ENCODE measurements around the gene C1QC.

The C1QC gene

DNA sequence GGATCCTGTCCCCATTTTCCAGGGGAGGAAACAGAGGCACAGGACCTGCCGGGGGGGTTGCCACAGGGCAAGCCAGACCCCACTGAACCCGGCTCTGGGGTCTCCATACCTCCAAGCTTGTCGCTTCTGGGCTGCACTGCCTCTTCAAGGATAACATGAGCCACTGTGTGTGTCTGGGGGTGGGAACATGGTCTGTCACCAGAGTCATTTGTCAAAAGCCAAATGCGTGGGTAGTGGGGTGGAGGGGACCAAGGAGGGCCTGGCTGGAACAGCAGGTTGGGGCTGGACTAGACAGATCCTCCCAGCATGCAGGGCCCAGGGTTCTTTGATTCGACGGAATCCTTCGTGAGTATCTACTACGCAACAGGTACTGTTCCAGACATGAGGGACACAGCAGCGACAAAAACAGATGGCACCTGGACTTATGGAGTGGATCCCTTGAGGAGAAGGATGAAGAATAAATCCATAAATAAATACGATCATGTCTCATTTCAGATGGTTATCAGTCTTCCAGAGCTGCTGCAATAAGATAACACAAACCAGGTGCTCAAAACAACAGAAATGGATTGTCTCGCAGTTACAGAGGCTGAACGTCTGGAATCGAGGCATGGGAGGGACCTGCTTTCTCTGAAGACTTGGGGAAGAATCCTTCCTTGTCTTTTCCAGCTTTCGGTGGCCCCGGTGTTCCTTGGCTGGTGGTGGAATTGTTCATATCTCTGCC lies 38.3 kb downstream of the C1QC start:
- DNase-seq (ENCODE audit: low spot score) = no peak

DNA sequence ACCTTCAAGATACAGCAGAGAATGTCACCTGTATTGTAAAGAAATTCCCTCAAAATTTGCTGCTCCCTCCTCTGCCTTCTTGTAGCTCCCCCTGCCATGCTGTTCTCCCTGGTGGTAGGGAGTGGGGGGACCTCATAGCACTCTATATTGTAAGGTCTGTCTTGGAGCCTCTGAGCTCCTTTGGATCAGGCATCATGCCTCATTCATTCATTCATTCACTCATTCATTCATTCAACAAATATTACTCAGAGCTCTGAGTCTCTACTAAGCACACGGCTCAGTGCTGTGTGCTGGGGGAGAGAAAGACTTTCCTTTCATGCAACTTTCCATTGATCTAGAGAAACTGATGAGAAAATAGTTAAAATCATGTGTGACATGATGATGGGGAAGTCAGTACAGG lies 40.1 kb downstream of the C1QC start:
- DNase-seq (ENCODE audit: low spot score) = no peak

GRCh38 chr1:22685591-22686059 lies 42.2 kb downstream of the C1QC start:
- peak; percentile 56 for DNase-seq (ENCODE audit: low spot score)

DNA sequence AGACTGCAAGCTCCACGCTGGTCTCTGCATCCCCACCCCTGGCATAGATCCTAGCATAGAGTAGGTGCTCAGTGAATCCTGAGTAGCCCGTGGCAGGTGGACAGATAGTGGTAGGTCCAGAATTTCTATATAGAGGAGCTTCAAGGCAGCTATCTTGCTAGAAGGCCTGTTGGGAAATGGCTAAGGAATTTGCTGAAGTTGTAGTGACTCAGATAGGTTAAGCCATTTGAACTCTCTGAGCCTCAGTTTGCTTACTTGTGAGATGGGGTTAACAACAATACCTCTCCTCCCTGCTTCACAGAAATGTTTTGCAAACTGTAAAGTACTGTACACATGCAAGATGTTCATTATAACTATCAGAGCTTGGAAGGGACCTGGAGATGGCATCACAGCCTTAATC lies 43.8 kb downstream of the C1QC start:
- DNase-seq (ENCODE audit: low spot score) = no peak

DNA sequence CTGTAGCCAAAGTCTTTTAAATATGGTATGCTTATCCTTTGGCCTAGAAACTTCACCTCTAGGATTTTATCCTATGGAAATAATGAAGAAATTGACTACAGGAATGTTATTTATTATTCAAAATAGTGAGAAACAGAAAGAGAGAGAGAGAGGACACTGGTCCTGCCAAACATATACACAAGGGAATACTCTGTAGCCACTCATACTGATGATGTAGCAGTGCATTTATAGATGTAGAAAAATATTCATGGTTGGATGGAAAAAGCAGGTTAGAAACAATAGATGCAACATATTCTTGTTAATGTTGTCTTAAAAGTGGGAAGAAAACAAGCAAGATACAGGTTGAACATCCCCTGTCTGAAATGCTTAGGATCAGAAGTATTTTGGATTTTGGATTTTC lies 45.0 kb downstream of the C1QC start:
- DNase-seq (ENCODE audit: low spot score) = no peak

- DNase-seq (ENCODE audit: low spot score) = peak; percentile 90
These were observed 46.1 kb downstream of the C1QC start for GRCh38 chr1:22689505-22689904.

DNA sequence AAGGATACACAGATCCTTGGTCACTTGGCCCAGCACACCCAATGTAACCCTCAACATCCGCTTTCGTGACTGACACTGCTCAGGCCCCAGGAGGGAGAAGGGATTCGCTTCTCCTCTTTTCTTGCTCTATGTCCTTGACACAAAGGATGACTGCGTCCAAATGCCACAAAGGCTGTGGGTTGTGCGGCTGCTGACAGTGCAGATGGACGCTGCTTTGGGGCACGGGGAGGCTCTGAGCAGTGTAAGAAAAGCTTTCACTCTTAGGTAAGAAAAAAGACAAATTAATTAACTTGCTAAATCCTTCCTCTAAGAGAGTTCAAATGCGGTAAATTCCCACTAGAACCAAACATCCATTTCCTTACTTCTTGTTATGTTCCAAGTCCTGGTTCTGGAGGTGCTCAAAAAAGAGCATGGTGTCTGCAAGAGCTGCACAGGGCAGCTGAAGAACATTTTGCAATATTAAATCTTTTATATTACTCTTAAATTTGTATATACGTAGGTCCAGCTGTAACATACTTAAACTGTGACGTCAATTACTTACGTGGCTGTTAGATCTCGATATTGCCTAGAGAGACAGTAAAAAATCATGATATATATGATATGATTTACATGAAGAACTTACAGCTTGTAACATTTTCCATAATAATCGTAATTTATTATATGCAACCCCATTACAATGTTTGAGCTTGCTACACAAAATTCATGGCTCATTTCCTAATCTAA lies 47.8 kb downstream of the C1QC start:
- no peak for DNase-seq (ENCODE audit: low spot score)

DNA sequence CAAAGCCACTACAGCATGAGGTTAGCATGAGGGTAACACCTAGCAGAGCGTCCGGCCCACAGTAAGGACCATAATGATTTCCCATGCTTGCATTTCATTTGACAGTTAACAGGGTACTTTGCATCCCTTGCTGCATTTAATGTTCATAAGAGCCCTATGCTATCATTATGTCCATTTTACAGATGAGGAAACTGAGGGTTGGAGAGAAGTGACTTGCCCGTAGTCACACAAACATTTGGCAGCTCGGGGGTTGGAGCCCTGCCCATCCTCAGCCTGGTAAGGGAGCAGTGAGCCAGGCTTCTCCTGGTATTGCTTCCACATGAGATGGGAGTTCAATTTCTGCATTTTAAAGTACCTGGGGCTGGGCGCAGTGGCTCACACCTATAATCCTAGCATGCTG lies 50.7 kb downstream of the C1QC start:
- DNase-seq (ENCODE audit: low spot score) = no peak

DNA sequence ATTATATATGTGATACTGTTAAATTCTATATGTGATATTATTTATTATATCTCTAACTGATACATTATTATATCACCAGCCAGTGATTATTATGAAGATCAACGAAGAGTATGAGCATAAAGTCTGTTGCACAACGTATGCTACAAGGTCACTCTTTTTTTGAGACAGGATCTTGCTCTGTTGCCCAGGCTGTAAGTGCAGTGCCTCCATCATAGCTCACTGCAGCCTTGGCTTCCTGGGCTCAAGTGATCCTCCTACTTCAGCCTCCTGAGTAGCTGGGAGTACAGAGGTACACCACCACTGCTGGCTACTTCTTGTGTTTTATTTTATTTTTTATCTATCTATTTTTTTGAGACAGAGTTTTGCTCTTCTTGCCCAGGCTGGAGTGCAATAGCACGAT lies 53.2 kb downstream of the C1QC start:
- DNase-seq (ENCODE audit: low spot score) = no peak

Measured in GM03348 (cell line).